Transverse colon (tissue), 4 donors: ENCODE data around the gene CACNB2. TPM values are rescaled to one million over a fixed set of nuclear protein-coding genes. Genes with fewer than 3 reads are reported as not detected.
A peak's percentile ranks its signal among the peaks of the same experiment; 100 is the strongest.

ENCODE experiments used
- DNase-seq: peaks from one replicate; pipeline ENCODE4 v3.0.0-alpha.2; 2019
- H3K27ac ChIP-seq, 4 donors: fragments of 200-600 bp; sonication (generic); 2 replicates each; pipeline ENCODE4 v1.5.1; 2016 to 2018; ENCODE audit warnings: inconsistent platforms in 4 of 4
- H3K27me3 ChIP-seq: fragments of 200-600 bp; sonication (generic); 2 replicates; pipeline ENCODE4 v1.5.1; 2017; ENCODE audit warnings: inconsistent platforms
- H3K36me3 ChIP-seq, 4 donors: fragments of 200-600 bp; sonication (generic); 2 replicates each; pipeline ENCODE4 v1.5.1; 2017 to 2019; ENCODE audit warnings: inconsistent platforms in 4 of 4
- H3K4me1 ChIP-seq, 4 donors: fragments of 200-600 bp; sonication (generic); 2 replicates each; pipeline ENCODE4 v1.5.1; 2017 to 2020; ENCODE audit warnings: inconsistent platforms in 4 of 4
- H3K4me3 ChIP-seq, 4 donors: fragments of 200-600 bp; sonication (generic); 1 replicate in 1 of 4; 2 replicates in 3 of 4; pipeline versions ENCODE4 v1.5.1 to v1.6.1; 2017 to 2019; ENCODE audit warnings: inconsistent platforms in 4 of 4
- H3K9me3 ChIP-seq, 2 donors: fragments of 200-600 bp; sonication (generic); 2 replicates each; pipeline ENCODE4 v1.5.1; 2017 to 2019; ENCODE audit warnings: inconsistent platforms in 2 of 2
- EP300 ChIP-seq: sonication (generic); formaldehyde crosslinking; IDR thresholded peaks from one replicate; pipeline ENCODE4 v1.6.1; 2017; ENCODE audit warnings: antibody characterized with exemption, low read depth
- POLR2A ChIP-seq: fragments of 450-650 bp; IDR thresholded peaks from one replicate; pipeline ENCODE4 v1.6.1; 2016; ENCODE audit warnings: antibody characterized with exemption, mild to moderate bottlenecking, moderate library complexity
- POLR2AphosphoS5 ChIP-seq, 3 donors: sonication (generic); formaldehyde crosslinking; IDR thresholded peaks; one replicate each; pipeline ENCODE4 v1.6.1; 2016; ENCODE audit warnings: antibody characterized with exemption in 3 of 3
- WGBS, 2 donors: methylation state at CpG; one replicate each; pipeline ENCODE4 v1.1.5; 2018; ENCODE audit warnings: low coverage in 1 of 2; 5-methylcytosine and 5-hydroxymethylcytosine counted together
- in situ Hi-C, 4 donors: fragments of 200-750 bp; cut with MboI; loops; one replicate each; pipeline versions ENCODE4 v1.15.0 to v1.15.1; 2017; ENCODE audit warnings: low sequenced_read_pairs in 3 of 4, low pct_ligation_motif_present in 1 of 4, low pct_unique_long_range_greater_than_20kb in 1 of 4
- intact Hi-C: fragments of 100-400 bp; cut with DNase I; formaldehyde crosslinking; loops from one replicate; pipeline ENCODE4 v1.15.1; 2023; ENCODE audit warnings: low total_unique reads
- total RNA-seq, 4 donors: library from RNA; depleted of rRNA; stranded (reverse); fragments of >200 nt; gene quantifications; one replicate each; pipeline ENCODE4 v1.1.0, GENCODE V29; 2016
- TF ChIP-seq, protein P1 (sequence below), 5 experiments: fragments of 200-600 bp in 3 of 5; fragments of 450-650 bp in 2 of 5; sonication (generic) in 3 of 5; IDR thresholded peaks; 1 replicate in 2 of 5; 2 replicates in 3 of 5; pipeline ENCODE4 v1.5.1; 2016 to 2017; ENCODE audit warnings: antibody characterized with exemption in 5 of 5, inconsistent platforms in 3 of 5, mild to moderate bottlenecking in 2 of 5, moderate library complexity in 1 of 5

CACNB2 gene
- total RNA-seq, 4 donors from 2014 or later = 16.2 to 338 (median 23.7) TPM

DNA sequence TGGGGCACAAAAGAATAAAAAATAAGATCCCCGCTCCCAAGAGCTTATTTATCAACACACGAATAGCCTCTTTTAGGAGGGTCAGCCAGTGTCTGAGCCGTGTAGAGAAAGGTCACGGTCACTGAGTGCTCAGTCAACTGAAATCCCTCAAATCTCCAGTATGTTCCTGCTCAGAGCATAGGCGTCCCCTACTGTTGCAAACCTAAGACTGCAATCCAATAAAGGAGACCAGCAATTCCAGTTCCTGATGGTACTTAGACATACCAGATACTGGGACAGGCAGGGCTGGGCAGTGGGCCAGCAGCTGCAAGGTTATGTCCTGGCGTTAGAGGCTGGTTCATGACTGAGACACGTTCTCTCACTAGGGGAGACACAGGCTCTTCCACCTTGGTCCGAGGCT, 93.6 kb downstream of the CACNB2 start:
- H3K27me3 ChIP-seq = no peaks in the 10 kb centered on the region
- H3K9me3 ChIP-seq = no peaks in the 10 kb centered on the region
- H3K27ac ChIP-seq = no peak overlapping the region
- TF ChIP-seq POLR2A (no peak), EP300 (no peak), POLR2AphosphoS5 (IDR thresholded peaks at IDR 0.05) (no peak)
- TF ChIP-seq, protein P1, sequence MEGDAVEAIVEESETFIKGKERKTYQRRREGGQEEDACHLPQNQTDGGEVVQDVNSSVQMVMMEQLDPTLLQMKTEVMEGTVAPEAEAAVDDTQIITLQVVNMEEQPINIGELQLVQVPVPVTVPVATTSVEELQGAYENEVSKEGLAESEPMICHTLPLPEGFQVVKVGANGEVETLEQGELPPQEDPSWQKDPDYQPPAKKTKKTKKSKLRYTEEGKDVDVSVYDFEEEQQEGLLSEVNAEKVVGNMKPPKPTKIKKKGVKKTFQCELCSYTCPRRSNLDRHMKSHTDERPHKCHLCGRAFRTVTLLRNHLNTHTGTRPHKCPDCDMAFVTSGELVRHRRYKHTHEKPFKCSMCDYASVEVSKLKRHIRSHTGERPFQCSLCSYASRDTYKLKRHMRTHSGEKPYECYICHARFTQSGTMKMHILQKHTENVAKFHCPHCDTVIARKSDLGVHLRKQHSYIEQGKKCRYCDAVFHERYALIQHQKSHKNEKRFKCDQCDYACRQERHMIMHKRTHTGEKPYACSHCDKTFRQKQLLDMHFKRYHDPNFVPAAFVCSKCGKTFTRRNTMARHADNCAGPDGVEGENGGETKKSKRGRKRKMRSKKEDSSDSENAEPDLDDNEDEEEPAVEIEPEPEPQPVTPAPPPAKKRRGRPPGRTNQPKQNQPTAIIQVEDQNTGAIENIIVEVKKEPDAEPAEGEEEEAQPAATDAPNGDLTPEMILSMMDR (IDR thresholded peaks at IDR 0.05) = no peak
- no peak overlapping the region for H3K4me3 ChIP-seq
- WGBS, 2 donors = 65 to 77% methylated on average over 6 to 8 of the region's 8 CpGs
- intact Hi-C loops (no loop called here), in situ Hi-C loops (loop anchor here in 3 of 4 donors (10.0 to 25.0 kb wide), 5 partner anchors 379 to 629 kb away; partner anchors contain the start of gene HACD1 (in 1 of the 3))
- peak; percentile 23 for DNase-seq
- no peaks in the 10 kb centered on the region for H3K36me3 ChIP-seq
- peaks cover 0 to 10% (median 0%) of the 10 kb centered on the region in 4 donors for H3K4me1 ChIP-seq

DNA sequence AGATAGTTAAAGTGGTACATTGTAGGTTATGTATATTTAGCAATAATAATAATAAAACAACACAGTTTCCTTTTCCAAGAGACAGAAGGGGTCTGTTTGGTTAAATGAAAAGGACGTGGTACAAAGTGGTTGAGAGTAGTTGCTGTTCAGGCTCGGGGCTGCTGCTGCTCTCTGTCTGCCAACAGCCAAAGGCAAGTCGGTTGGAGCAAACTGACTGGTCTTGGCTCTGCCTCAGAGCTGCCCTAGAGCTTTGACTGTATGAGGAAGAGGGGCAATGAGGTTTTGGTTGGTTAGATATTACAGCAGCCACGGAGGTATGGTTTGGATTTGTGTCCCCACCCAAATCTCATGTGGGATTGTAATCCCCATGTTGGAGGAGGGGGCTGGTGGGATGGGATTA, 95.3 kb downstream of the CACNB2 start:
- in situ Hi-C loops = loop anchor here in 3 of 4 donors (10.0 to 25.0 kb wide), 5 partner anchors 381 to 631 kb away; partner anchors contain the start of gene HACD1 (in 1 of the 3)
- Histone ChIP-seq H3K27me3 (no peaks in the 10 kb centered on the region), H3K4me1 (peaks cover 0 to 8% (median 0%) of the 10 kb centered on the region in 4 donors), H3K36me3 (no peaks in the 10 kb centered on the region), H3K4me3 (no peak overlapping the region), H3K9me3 (no peaks in the 10 kb centered on the region), H3K27ac (no peak overlapping the region)
- WGBS, 2 donors = 65 to 80% methylated on average over 2 to 4 of the region's 4 CpGs
- TF ChIP-seq EP300 (no peak), POLR2AphosphoS5 (IDR thresholded peaks at IDR 0.05) (no peak), POLR2A (no peak)
- TF ChIP-seq, protein P1 (IDR thresholded peaks at IDR 0.05) = no peak
- DNase-seq = no peak
- intact Hi-C loops = no loop called here

DNA sequence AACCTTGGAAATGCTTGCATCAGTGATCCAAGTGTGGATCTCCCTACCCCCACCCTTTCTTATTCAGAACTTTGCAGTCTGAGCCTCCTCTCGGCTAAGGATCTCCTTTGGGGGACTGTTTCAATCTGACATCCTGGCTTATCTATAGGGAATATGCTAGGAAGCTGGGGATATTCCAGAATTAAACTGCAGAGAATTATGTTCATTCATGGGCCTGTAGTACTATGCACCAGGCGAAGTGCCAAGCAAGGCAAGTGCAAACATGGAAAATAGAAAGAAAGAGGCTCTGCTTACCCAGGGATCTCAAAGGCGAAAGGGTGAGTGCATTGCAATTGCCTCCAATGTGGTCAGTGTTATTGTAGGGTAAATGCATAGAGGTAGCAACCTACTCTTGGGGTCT, 96.5 kb downstream of the CACNB2 start:
- no peak for DNase-seq

DNA sequence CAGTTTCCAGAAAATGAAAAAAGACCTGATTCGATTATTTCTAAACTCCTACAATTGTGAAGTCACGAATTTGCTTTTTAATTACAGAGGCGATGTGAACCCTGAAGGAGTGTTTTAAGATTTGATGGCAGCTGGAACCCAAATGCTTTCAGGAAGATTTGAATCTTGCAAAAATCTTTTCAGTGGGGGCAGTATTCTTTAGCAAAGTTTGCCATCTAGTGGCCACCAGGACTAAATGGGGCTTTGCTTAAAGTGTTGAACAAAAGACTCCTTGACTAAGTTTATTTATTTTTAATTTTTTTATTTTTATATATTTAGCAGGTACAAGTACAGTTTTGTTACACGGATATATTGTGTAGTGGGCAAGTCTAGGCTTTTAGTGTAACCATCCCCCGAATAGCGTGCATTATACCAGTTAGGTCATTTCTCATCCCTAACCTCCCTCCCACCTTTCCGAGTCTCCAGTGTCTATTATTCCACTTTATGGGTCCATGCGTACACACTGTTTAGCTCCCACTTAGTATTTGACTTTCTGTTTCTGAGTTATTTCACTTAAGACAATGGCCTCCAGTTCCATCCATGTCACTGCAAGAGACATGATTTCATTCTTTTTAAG, 98.8 kb downstream of the CACNB2 start:
- H3K27ac ChIP-seq = peak overlapping the region in 1 of 4 donors; percentile 7
- H3K4me1 ChIP-seq = peaks cover 0 to 6% (median 0%) of the 10 kb centered on the region in 4 donors
- no peaks in the 10 kb centered on the region for H3K9me3 ChIP-seq
- WGBS, 2 donors = 53 to 59% methylated on average over 7 to 8 of the region's 8 CpGs
- H3K4me3 ChIP-seq = no peak overlapping the region
- in situ Hi-C loops (loop anchor here in 3 of 4 donors (10.0 to 25.0 kb wide), 5 partner anchors 384 to 634 kb away; partner anchors contain the start of gene HACD1 (in 1 of the 3)), intact Hi-C loops (no loop called here)
- no peak for DNase-seq
- H3K27me3 ChIP-seq = no peaks in the 10 kb centered on the region
- no peaks in the 10 kb centered on the region for H3K36me3 ChIP-seq
- TF ChIP-seq POLR2AphosphoS5 (IDR thresholded peaks at IDR 0.05) (no peak), EP300 (no peak), POLR2A (no peak)
- TF ChIP-seq, protein P1 (IDR thresholded peaks at IDR 0.05) = peak; percentile 50 to 71 (median 60)

More for the DNA sequence above, 96.5 kb downstream of the CACNB2 start:
- WGBS, 2 donors = 45 to 58% methylated on average over 2 to 3 of the region's 3 CpGs
- Histone ChIP-seq H3K27me3 (no peaks in the 10 kb centered on the region), H3K36me3 (no peaks in the 10 kb centered on the region), H3K27ac (no peak overlapping the region), H3K4me3 (no peak overlapping the region), H3K4me1 (peaks cover 0 to 6% (median 0%) of the 10 kb centered on the region in 4 donors), H3K9me3 (no peaks in the 10 kb centered on the region)
- intact Hi-C loops (no loop called here), in situ Hi-C loops (loop anchor here in 3 of 4 donors (10.0 to 25.0 kb wide), 5 partner anchors 382 to 632 kb away; partner anchors contain the start of gene HACD1 (in 1 of the 3))
- TF ChIP-seq, protein P1 (IDR thresholded peaks at IDR 0.05) = no peak
- TF ChIP-seq POLR2AphosphoS5 (IDR thresholded peaks at IDR 0.05) (no peak), EP300 (no peak), POLR2A (no peak)
